ENCODE data around the gene TREX2. TPM values are rescaled to one million over a fixed set of nuclear protein-coding genes. Genes with fewer than 3 reads are reported as not detected.

TREX2 gene
- total RNA-seq, 1 donor from 2014 or later = 1.2 TPM

DNA sequence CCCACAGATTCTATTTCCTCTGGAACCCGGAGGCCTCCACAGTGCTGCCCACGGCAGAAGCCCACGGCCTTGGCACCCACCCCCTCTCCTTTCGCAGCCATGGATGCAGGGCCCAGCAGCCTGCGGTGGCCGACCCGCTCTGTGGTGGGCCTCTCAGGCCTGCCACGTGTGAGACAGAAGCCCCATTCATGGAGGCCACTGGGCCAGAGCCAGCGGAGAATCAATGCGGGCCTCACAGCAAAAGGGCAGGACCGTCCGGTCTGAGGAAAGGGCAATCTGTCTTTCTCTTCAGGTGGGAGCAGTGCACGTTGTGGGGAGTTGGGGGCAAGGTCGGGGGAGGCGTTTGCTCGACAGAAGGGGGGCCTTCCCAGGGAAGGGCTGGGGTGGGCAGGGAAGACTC lies 32.9 kb upstream of the TREX2 start:
- Histone ChIP-seq H3K4me1 (no peaks in the 10 kb centered on the region), H3K36me3 (no peaks in the 10 kb centered on the region), H3K4me3 (no peak overlapping the region), H3K9me3 (no peaks in the 10 kb centered on the region), H3K27ac (no peak overlapping the region), H3K27me3 (no peaks in the 10 kb centered on the region)
- intact Hi-C loops (cut with DNase I) = no loop called here
- ATAC-seq = no peak
- DNase-seq = no peak
- TF ChIP-seq CTCF (IDR thresholded peaks at IDR 0.05) = no peak

DNA sequence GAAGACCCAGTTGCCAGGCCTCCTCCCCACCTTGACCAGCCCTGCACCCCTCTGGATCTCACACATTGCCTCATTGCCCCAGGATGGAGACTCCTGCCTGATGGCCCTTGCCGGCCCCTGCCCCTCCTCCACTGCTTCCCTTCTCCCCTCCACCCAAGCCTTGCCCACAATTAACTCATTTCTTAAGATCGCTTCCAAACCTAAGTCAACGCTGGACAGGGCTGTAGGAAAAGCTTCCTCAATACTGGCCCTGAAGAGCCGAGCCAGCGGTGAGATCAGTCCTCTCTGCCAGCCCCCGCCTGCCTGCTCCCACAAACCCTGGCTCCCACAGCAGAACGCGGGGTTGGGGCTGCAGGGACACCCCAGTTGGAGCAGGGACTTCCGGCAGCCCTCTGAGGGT lies 32.0 kb upstream of the TREX2 start:
- intact Hi-C loops (cut with DNase I) = no loop called here
- TF ChIP-seq CTCF (IDR thresholded peaks at IDR 0.05) = no peak
- no peaks in the 10 kb centered on the region for H3K9me3 ChIP-seq
- no peaks in the 10 kb centered on the region for H3K36me3 ChIP-seq
- no peaks in the 10 kb centered on the region for H3K4me1 ChIP-seq
- H3K27me3 ChIP-seq = no peaks in the 10 kb centered on the region
- H3K27ac ChIP-seq = no peak overlapping the region
- ATAC-seq = no peak
- no peak overlapping the region for H3K4me3 ChIP-seq
- DNase-seq = no peak

DNA sequence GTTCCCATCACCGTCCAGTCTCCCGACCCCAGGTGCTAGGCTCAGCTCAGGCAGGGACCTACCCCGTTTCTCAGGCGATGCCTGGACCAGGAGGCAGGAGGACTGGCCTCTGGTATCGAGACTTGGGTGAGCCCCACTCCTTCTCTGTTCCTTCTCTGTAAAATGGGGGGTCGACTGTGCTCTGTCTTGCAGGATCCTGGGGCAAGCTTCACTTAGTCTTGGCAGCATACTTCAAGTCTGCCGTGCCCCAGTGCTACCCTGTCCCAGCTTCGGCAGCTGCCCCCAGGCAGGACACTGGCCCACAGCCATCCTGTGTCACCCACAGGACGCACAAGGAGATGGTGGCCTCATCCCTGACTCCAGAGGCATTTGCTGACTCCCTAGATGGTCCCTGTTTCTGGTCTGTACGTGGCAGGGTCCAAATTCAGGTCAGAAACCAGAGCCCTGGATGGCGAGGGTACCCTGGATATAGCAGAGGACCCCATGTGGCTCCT lies 31.6 kb upstream of the TREX2 start:
- TF ChIP-seq CTCF (IDR thresholded peaks at IDR 0.05) = no peak
- H3K4me1 ChIP-seq = no peaks in the 10 kb centered on the region
- no peak overlapping the region for H3K27ac ChIP-seq
- intact Hi-C loops (cut with DNase I) = no loop called here
- no peaks in the 10 kb centered on the region for H3K9me3 ChIP-seq
- ATAC-seq (no peak), DNase-seq (no peak)
- no peaks in the 10 kb centered on the region for H3K27me3 ChIP-seq
- no peak overlapping the region for H3K4me3 ChIP-seq
- H3K36me3 ChIP-seq = no peaks in the 10 kb centered on the region

DNA sequence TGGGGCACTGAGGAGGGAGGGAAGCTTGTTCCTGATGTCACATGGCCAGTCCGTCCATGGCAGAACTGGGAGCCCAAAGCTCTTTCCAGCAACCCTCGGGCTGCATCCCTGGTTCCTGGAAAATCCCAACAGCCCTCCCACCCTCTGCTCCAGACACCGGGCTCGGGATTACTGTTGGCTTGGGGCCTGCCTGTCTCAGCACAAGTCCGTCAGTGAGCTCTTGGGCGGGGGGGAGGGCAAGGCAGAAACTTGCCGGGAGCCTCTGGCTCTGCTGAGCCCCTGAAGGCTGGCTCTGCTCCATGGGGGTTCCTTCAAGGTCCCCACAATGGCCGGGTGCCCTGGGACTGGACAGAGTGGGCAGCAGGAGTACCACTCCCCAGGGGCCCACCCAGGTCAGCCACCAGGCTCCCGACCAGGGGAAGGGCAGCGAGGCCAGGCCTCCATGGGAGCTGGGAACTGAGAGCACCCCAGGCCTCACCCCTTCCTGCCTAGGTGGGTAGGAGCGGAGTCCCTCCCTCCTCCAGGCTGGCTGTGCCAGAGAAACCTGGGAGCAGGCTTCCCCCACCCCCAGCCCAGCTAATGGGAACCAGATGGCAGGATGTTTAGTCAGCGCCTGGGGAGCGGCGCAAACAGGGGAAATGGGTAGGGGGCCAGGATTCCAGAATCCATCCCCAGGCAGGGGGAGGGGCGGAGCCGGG lies 31.0 kb upstream of the TREX2 start:
- DNase-seq (no peak), ATAC-seq (no peak)
- Histone ChIP-seq H3K4me1 (no peaks in the 10 kb centered on the region), H3K4me3 (no peak overlapping the region), H3K27ac (peak overlapping the region; percentile 24), H3K9me3 (no peaks in the 10 kb centered on the region), H3K36me3 (no peaks in the 10 kb centered on the region), H3K27me3 (no peaks in the 10 kb centered on the region)
- intact Hi-C loops (cut with DNase I) = no loop called here
- TF ChIP-seq CTCF (IDR thresholded peaks at IDR 0.05) = no peak

- H3K4me1 ChIP-seq = no peaks in the 10 kb centered on the region
- intact Hi-C loops (cut with DNase I) = no loop called here
These were observed 30.0 kb upstream of the TREX2 start for GRCh38 chrX:153475751-153476281.

More at GRCh38 chrX:153475751-153476281, 30.0 kb upstream of the TREX2 start:
- TF ChIP-seq CTCF (IDR thresholded peaks at IDR 0.05) = no peak
- Histone ChIP-seq H3K27me3 (no peaks in the 10 kb centered on the region), H3K27ac (no peak overlapping the region), H3K36me3 (no peaks in the 10 kb centered on the region), H3K9me3 (no peaks in the 10 kb centered on the region), H3K4me3 (no peak overlapping the region)
- DNase-seq (no peak), ATAC-seq (no peak)

Measured in upper lobe of right lung (tissue), 1 donor.